AG09319 (cell line): ENCODE data around the gene COL4A4.

Experiments
- DNase-seq: peaks from one replicate; pipeline ENCODE4 v3.0.0-alpha.2; 2010; ENCODE audit warnings: low read depth; ENCODE audit errors: extremely low read depth
- CTCF ChIP-seq: IDR thresholded peaks from 2 replicates; pipeline ENCODE4 v1.5.1; 2011; ENCODE audit warnings: low read depth, mild to moderate bottlenecking, inconsistent platforms, low read length, moderate library complexity

COL4A4 gene

DNA sequence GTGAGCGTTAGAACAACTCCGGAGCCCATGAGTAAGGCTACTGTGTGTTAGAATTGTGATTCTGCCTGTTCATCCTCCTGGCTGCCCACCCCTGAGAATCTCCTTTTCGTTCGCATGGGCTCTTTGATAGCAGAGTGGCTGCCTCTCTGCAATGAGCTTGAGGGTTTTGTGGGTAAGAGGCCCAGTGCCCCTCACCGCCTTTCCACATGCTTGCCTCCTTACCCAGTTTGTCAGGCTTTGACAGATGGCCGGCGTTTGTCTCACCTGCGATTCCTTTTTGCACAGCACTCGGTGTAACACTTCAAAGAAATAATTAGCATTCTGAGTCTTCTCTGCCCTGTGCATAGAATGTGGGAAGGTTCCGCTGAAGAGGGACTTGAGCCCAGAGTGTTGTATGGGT lies 190.2 kb downstream of the COL4A4 start:
- no peak for TF ChIP-seq CTCF
- DNase-seq, result no peak

- no peak for DNase-seq
- no peak for TF ChIP-seq CTCF
These were observed 192.2 kb downstream of the COL4A4 start for GRCh38 chr2:226971770-226972169.

- DNase-seq, result no peak
- no peak for TF ChIP-seq CTCF
These were observed 192.9 kb downstream of the COL4A4 start for GRCh38 chr2:226971084-226971483.

DNA sequence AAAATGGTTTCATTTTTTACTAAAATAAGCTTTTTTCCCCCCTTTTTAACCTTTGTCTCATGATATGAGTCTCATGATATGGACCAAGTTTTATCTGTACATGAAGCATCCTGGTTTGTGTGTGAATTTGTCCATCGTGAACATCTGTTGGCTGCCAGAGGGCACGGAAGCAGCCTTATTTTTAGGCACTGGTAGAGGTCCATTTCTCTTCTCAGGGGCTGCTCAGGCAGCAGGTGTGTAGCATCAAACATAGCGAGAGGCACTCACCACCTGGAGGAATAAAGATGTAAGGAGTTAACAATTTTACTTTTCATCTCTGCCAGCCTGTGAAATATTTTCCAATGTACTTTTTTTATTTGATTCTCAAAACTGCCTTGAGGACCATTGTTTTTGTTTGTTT lies 193.6 kb downstream of the COL4A4 start:
- no peak for DNase-seq
- TF ChIP-seq CTCF, result no peak

GRCh38 chr2:226969417-226970080 lies 194.5 kb downstream of the COL4A4 start:
- TF ChIP-seq CTCF, result no peak
- no peak for DNase-seq

DNA sequence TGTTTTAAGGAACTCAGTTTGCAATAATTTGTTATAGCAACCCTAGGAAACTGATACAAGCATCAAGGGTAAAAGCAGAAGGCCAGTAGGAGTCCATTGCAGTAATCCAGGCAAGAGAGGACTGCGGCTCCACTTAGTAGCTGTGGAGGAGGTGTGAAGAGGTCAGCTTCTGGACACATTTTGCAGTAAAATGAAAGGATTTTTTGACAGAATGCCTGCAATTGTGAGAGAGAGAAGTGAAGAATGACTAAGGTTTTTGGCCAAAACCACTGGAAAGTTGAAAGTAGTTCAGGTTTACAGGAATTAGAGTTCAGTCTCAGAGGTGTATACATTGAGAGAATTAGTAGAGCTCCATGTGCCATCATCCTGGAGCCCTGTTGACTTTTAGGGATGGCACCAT lies 198.6 kb downstream of the COL4A4 start:
- no peak for DNase-seq
- TF ChIP-seq CTCF, result no peak

DNA sequence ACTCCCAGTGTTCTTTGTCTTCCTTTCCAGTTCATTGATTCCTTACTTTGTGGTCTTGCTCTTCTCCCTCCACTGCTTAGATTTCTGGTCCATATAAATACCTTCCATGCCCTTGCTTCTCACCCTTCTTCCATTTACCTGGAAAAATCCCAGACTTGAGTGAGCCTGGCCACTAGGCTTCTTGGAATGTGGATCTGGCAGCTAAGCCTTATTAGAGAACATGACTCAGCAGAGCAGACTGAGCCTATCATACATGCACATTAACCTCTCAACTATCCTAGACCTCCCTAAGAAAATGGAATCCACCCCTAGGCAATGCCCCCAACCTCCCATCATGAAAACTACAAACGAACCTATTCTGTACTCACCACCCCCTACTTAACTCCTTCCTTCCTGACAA lies 200.5 kb downstream of the COL4A4 start:
- no peak for DNase-seq
- TF ChIP-seq CTCF, result no peak
